HUES6 (cell line): Measurements from ENCODE around the gene MEFV.
"Not testable (repeated sequence)": the region's sequence is repeated elsewhere in the genome, so short reads cannot be mapped to it uniquely, and the experiment has no call there.

Source experiments
- H3K27ac ChIP-seq: 2 replicates; pipeline ENCODE4 v1.7.0; 2013; ENCODE audit warnings: low read depth, mild to moderate bottlenecking, low read length, inconsistent platforms
- H3K27me3 ChIP-seq: 2 replicates; pipeline ENCODE4 v1.6.1; 2013; ENCODE audit warnings: low read length; ENCODE audit not compliant: control insufficient read depth, insufficient read depth
- H3K36me3 ChIP-seq: 2 replicates; pipeline ENCODE4 v1.6.1; 2013; ENCODE audit warnings: low read length; ENCODE audit not compliant: control insufficient read depth, insufficient read depth
- H3K4me1 ChIP-seq: 2 replicates; pipeline ENCODE4 v1.6.1; 2013; ENCODE audit warnings: low read length; ENCODE audit not compliant: control insufficient read depth, insufficient read depth
- H3K4me3 ChIP-seq: 2 replicates; pipeline ENCODE4 v1.5.1; 2013; ENCODE audit warnings: low read depth, low read length
- H3K9ac ChIP-seq: one replicate; pipeline ENCODE4 v1.6.1; 2013; ENCODE audit warnings: mild to moderate bottlenecking, low read length
- H3K9me3 ChIP-seq: 2 replicates; pipeline ENCODE4 v1.6.1; 2013; ENCODE audit warnings: low read depth, low read length; ENCODE audit not compliant: control insufficient read depth, insufficient read depth

Gene MEFV

GRCh38 chr16:3214904-3215600 lies 41.4 kb downstream of the MEFV start:
- Histone ChIP-seq H3K27me3 (0 out of 2 replicates have a peak, but pooled peaks cover 6% of the 10 kb centered on the region), H3K4me1 (no peaks in the 10 kb centered on the region), H3K9me3 (peaks cover 16% of the 10 kb centered on the region; the same call in 1 of the 2 replicates), H3K4me3 (no peak overlapping the region), H3K27ac (no peak overlapping the region), H3K9ac (no peak overlapping the region), H3K36me3 (no peaks in the 10 kb centered on the region)

- Histone ChIP-seq H3K36me3 (no peaks in the 10 kb centered on the region), H3K9ac (no peak overlapping the region), H3K4me1 (no peaks in the 10 kb centered on the region), H3K4me3 (no peak overlapping the region), H3K9me3 (peaks cover 27% of the 10 kb centered on the region), H3K27me3 (0 out of 2 replicates have a peak, but pooled peaks cover 6% of the 10 kb centered on the region), H3K27ac (no peak overlapping the region)
Observed at GRCh38 chr16:3212567-3212966, 43.9 kb downstream of the MEFV start.

- Histone ChIP-seq H3K27ac (no peak overlapping the region), H3K4me3 (no peak overlapping the region), H3K9ac (no peak overlapping the region), H3K27me3 (0 out of 2 replicates have a peak, but pooled peaks cover 6% of the 10 kb centered on the region), H3K9me3 (peaks cover 31% of the 10 kb centered on the region), H3K4me1 (no peaks in the 10 kb centered on the region), H3K36me3 (no peaks in the 10 kb centered on the region)
Observed at GRCh38 chr16:3212006-3212405, 44.4 kb downstream of the MEFV start.

- H3K36me3 ChIP-seq: no peaks in the 10 kb centered on the region
- no peak overlapping the region for H3K27ac ChIP-seq
- H3K9ac ChIP-seq: no peak overlapping the region
- H3K4me3 ChIP-seq: no peak overlapping the region
- H3K4me1 ChIP-seq: no peaks in the 10 kb centered on the region
- peaks cover 3% of the 10 kb centered on the region; the same call in 1 of the 2 replicates for H3K27me3 ChIP-seq
- peaks cover 58% of the 10 kb centered on the region for H3K9me3 ChIP-seq
Observed at GRCh38 chr16:3207086-3207953, 49.1 kb downstream of the MEFV start.

- H3K27ac ChIP-seq: not testable (repeated sequence)
Observed at GRCh38 chr16:3205939-3206338, 50.5 kb downstream of the MEFV start.

GRCh38 chr16:3202903-3203539 lies 53.4 kb downstream of the MEFV start:
- Histone ChIP-seq H3K27ac (no peak overlapping the region), H3K4me3 (no peak overlapping the region), H3K27me3 (peaks cover 17% of the 10 kb centered on the region), H3K9ac (no peak overlapping the region), H3K4me1 (no peaks in the 10 kb centered on the region), H3K9me3 (peaks cover 42% of the 10 kb centered on the region), H3K36me3 (no peaks in the 10 kb centered on the region)

More at GRCh38 chr16:3205939-3206338, 50.5 kb downstream of the MEFV start:
- H3K36me3 ChIP-seq, H3K9ac ChIP-seq, H3K4me3 ChIP-seq, H3K27me3 ChIP-seq, H3K4me1 ChIP-seq: not testable (repeated sequence)
- H3K9me3 ChIP-seq: peaks cover 52% of the 10 kb centered on the region

GRCh38 chr16:3198334-3199072 lies 57.9 kb downstream of the MEFV start:
- peaks cover 43% of the 10 kb centered on the region for H3K27me3 ChIP-seq
- no peak overlapping the region for H3K27ac ChIP-seq
- no peaks in the 10 kb centered on the region for H3K36me3 ChIP-seq
- no peaks in the 10 kb centered on the region for H3K4me1 ChIP-seq
- H3K9me3 ChIP-seq: peaks cover 5% of the 10 kb centered on the region; the same call in 1 of the 2 replicates
- no peak overlapping the region for H3K4me3 ChIP-seq
- H3K9ac ChIP-seq: no peak overlapping the region

- not testable (repeated sequence) for H3K4me3 ChIP-seq, H3K36me3 ChIP-seq, H3K9ac ChIP-seq, H3K9me3 ChIP-seq, H3K4me1 ChIP-seq, H3K27ac ChIP-seq
- peaks cover 46% of the 10 kb centered on the region for H3K27me3 ChIP-seq
Observed at GRCh38 chr16:3197694-3198333, 58.6 kb downstream of the MEFV start.

- H3K36me3 ChIP-seq: no peaks in the 10 kb centered on the region
Observed at GRCh38 chr16:3195975-3196374, 60.5 kb downstream of the MEFV start.

GRCh38 chr16:3194792-3195191 lies 61.6 kb downstream of the MEFV start:
- peaks cover 57% of the 10 kb centered on the region for H3K27me3 ChIP-seq
- H3K27ac ChIP-seq: no peak overlapping the region
- H3K4me1 ChIP-seq: no peaks in the 10 kb centered on the region
- no peak overlapping the region for H3K9ac ChIP-seq
- H3K9me3 ChIP-seq: no peaks in the 10 kb centered on the region
- H3K4me3 ChIP-seq: no peak overlapping the region
- H3K36me3 ChIP-seq: no peaks in the 10 kb centered on the region

More at GRCh38 chr16:3195975-3196374, 60.5 kb downstream of the MEFV start:
- Histone ChIP-seq H3K27me3 (peaks cover 50% of the 10 kb centered on the region), H3K9ac (no peak overlapping the region), H3K9me3 (no peaks in the 10 kb centered on the region), H3K27ac (no peak overlapping the region), H3K4me3 (no peak overlapping the region), H3K4me1 (no peaks in the 10 kb centered on the region)
